SK-N-SH (cell line): Measurements from ENCODE around the gene MBNL2.

Experiments
- EP300 ChIP-seq, 2 experiments: IDR thresholded peaks; 2 replicates each; pipeline versions ENCODE4 v1.4.0 to v1.6.1; 2012; ENCODE audit warnings: borderline replicate concordance in 1 of 2, low read depth in 1 of 2, low read length in 1 of 2
- TCF12 ChIP-seq: IDR thresholded peaks from 2 replicates; pipeline ENCODE4 v1.4.0; 2012

- TF ChIP-seq EP300 (IDR thresholded peaks at IDR 0.05; ENCODE audit: borderline replicate concordance in 1 of 2, low read depth in 1 of 2, low read length in 1 of 2) (no peak), TCF12 (no peak)
Observed at GRCh38 chr13:97359181-97360057, 137.3 kb downstream of the MBNL2 start.
